PC-3 (cell line): ENCODE results near the gene BCL2L13.
"Not testable (repeated sequence)": the region's sequence is repeated elsewhere in the genome, so short reads cannot be mapped to it uniquely, and the experiment has no call there.

Experiments used
- EZH2 ChIP-seq: fragments of 300-600 bp; sonication (generic); IDR thresholded peaks from one replicate; pipeline ENCODE4 v1.6.1; 2017; ENCODE audit warnings: antibody characterized with exemption, mild to moderate bottlenecking, low read length; ENCODE audit not compliant: unreplicated experiment
- TF ChIP-seq, protein P1 (sequence below): fragments of 300-600 bp; sonication (generic); conservative IDR thresholded peaks from 2 replicates; pipeline ENCODE4 v1.5.1; 2017; ENCODE audit warnings: antibody characterized with exemption, low read depth, mild to moderate bottlenecking, low read length

DNA sequence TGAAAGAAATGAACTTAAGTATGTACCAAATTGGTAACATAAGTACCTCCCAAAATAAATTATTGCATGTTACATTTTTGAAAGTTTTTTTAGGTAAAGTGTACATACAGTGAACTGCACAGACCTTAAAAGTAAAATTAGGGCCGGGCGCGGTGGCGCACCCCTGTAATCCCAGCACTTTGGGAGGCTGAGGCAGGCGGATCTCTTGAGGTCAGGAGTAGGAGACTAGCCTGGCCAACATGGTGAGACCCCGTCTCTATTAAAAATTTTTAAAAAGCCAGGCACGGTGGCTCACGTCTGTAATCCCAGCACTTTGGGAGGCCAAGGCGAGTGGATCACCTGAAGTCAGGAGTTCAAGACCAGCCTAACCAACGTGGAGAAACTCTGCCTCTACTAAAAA, 1.7 kb upstream of the BCL2L13 start:
- TF ChIP-seq, protein P1, sequence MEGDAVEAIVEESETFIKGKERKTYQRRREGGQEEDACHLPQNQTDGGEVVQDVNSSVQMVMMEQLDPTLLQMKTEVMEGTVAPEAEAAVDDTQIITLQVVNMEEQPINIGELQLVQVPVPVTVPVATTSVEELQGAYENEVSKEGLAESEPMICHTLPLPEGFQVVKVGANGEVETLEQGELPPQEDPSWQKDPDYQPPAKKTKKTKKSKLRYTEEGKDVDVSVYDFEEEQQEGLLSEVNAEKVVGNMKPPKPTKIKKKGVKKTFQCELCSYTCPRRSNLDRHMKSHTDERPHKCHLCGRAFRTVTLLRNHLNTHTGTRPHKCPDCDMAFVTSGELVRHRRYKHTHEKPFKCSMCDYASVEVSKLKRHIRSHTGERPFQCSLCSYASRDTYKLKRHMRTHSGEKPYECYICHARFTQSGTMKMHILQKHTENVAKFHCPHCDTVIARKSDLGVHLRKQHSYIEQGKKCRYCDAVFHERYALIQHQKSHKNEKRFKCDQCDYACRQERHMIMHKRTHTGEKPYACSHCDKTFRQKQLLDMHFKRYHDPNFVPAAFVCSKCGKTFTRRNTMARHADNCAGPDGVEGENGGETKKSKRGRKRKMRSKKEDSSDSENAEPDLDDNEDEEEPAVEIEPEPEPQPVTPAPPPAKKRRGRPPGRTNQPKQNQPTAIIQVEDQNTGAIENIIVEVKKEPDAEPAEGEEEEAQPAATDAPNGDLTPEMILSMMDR: not testable (repeated sequence)
- not testable (repeated sequence) for TF ChIP-seq EZH2
